Measurements from ENCODE around the gene MAPK8.
"Not testable (repeated sequence)": the region's sequence is repeated elsewhere in the genome, so short reads cannot be mapped to it uniquely, and the experiment has no call there.

MAPK8 gene

DNA sequence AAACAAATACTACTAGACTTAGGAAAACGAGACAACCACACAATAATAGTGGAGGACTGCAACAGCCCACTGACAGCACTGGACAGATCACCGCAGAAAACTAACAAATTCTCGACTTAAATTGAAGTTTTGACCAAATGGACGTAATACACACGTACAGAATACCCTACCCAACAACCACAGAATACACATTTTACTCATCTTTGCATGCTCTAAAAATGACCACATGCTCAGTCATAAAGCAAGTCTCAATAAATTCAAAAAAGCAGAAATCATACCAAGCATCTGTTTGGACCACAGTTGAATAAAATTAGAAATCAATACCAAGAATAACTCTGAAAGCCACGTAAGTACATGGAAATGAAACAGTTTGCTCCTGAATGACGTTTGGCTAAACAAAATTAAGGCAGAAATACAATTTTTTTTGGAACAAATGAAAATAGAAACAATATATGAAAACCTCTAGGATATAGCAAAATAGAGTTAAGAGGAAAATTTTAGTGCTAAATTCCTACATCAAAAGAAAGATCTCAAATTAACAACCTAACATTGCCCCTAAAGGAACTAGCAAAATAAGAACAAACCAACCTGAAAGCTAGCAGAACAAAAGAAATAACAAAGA is 30.6 kb downstream of the MAPK8 start:
- DNase-seq, result no peak

DNA sequence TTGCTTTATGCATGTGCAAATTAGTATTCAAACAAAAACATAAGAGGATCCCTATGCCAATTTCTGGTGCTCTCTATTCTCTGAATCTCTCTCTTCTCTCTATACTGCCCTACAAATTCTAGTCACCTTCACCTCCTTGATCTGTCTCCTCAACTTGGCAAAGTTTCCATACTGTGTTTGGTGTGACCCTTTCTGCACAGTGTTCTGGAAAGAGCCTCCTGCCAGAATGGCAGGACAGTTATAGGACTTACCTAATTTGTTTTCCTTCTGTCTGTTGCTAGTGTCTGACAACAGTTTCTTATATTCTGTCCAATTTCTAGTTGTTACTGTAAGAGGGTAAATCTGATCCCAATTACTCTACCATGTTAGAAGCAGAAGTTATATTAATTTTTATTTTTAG is 34.3 kb downstream of the MAPK8 start:
- DNase-seq, result no peak

DNA sequence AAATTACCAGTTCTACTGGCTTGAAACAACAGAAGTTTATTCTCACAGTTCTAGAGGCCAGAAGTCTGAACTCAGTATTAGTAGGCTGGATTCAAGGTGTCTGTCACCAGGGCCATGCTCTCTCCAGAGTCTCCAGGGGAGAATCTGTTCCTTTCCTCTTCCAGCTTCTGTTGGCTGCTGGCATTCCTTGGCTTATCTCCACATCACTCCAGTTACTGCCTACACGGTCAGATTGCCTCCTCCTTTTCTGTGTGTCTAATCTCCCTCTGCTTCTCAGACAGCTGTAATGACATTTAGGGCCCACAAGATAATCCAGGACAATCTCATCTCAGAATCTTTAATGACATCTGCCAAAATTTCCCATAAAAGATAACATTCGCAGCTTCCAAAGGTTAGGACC is 36.6 kb downstream of the MAPK8 start:
- no peak for DNase-seq

DNA sequence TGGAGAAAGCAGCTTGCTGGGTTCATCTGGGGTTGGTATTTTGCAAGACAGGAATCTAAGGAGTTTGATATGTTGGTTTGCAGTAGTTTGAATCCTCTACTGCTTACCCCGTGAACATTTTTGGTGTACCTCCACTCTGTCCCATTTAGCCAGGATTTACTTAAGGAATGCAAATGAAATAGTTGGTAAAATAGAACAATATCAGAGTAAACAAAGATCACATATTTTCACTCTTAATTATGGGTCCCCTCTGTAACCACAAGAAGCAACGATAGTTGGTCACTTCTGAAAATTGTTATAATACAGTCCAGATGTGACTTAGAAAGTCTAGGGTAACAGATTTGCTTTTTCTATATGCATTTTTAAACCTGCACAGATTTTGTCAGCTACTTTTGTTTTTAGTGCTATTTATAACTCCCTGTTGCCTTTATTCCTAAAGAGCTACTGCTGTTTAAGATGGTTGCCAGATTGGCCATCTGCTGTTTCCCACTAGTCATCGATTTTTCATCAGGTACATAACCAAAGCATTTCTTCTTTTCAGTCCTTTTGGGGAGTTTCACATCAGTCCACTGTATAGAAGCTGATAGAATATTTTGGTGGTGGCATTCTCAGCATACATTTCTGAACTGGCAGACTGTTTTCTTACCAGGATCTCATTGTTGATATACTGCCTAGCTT is 37.6 kb downstream of the MAPK8 start:
- no peak for DNase-seq

DNA sequence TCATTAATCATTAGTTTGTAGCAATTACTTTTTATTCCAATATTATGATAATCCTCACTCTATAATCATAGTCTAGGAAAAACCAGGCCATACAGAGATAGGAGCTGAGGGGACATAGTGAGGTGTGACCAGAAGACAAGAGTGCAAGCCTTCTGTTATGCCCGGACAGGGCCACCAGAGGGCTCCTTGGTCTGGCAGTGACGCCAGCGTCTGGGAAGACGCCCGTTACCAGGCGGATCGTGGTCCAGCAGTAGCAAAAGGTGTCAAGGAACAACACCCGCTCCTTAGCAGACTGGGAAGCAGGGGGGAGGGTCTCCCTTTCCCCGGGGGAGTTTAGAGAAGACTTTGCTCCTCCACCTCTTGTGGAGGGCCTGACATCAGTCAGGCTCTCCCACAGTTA is 39.8 kb downstream of the MAPK8 start:
- not testable (repeated sequence) for DNase-seq

DNA sequence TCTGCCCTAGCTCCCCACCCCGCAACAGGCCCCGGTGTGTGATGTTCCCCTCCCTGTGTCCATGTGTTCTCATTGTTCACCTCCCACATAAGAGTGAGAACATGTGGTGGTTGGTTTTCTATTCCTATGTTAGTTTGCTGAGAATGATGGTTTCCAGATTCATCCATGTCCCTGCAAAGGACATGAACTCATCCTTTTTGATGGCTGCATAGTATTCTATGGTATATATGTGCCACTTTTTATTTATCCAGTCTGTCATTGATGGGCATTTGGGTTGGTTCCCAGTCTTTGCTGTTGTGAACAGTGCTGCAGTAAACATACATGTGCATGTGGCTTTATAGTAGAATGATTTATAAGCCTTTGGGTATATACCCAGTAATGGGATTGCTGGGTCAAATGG is 41.1 kb downstream of the MAPK8 start:
- DNase-seq, result not testable (repeated sequence)

DNA sequence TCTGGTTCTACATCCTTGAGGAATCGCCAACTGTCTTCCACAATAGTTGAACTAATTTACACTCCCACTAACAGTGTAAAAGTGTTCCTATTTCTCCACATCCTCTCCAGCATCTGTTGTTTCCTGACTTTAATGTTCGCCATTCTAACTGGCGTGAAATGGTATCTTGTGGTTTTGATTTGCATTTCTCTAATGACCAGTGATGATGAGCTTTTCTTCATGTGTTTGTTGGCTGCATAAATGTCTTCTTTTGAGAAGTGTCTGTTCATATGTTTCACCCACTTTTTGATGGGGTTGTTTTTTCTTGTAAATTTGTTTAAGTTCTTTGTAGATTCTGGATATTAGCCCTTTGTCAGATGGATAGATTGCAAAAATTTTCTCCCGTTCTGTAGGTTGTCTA is 41.5 kb downstream of the MAPK8 start:
- DNase-seq, result not testable (repeated sequence)

DNA sequence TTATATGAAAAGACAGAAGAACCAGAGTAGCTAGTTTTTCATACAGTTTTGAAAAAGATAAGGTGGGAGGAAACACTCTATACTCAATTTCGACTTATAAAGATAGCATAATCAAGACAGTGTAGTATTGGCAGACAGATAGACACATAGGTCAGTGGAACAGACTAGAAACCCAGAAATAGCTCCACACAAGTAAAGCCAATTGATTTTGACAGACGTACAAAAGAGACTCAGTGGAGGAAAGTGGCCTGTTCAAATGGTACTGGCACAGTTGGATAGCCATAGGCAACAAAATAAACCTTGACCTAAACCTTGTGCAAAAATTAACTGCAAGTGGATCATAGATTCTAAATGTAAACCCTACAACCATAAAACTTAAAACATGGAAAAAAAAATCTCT is 46.8 kb downstream of the MAPK8 start:
- DNase-seq, result no peak

DNA sequence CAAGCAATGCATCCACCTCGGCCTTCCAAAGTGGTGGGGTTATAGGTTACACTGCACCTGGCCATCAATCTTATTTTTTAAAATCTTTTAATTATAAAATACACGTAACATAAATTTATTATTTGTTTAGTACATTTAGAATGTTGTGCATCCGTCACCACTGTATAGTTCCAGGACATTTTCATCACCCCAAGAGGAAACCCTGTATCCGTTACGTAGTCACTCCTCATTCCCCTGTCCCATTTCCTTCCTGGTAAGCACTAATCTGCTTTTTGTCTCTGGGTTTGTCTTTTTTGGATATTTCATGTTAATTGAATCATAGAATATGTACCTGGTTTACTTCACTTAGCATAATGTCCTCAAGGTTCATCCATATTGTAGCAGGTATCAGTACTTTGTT is 51.2 kb downstream of the MAPK8 start:
- no peak for DNase-seq

DNA sequence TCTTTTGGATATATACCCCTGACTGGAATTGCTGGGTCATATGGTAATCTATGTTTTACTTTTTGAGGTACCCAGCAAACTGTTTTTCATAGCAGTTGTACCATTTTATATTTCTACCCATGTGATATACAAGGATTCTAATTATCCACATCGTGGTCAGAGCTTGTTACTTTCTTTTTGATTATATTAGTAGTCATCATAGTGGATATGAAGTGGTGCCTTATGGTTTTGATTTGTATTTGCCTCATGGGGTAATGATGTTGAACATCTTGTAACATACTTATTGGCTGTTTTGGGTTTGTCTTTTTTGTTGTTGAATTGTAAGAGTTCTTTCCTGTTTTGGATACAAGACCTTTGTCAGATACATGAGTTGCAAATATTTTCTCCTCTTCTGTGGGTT is 51.7 kb downstream of the MAPK8 start:
- DNase-seq, result no peak

DNA sequence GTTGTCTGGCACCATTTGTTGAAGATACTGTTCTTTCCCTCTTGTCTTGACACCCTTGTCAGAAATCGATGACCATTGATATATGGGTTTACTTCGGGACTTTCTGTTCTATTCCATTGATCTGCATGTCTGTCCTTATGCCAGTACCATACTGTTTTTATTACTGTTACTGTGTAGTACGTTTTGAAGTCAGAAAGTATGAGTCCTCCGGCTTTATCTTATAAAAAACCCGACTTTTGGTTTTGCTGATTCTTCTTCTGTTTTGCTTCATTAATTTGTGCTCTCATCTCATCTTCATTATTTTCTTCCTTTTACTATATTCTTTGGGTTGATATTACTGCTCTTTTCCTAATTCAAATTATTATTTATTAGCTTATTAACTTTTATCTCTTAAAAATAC is 52.4 kb downstream of the MAPK8 start:
- DNase-seq, result no peak

DNA sequence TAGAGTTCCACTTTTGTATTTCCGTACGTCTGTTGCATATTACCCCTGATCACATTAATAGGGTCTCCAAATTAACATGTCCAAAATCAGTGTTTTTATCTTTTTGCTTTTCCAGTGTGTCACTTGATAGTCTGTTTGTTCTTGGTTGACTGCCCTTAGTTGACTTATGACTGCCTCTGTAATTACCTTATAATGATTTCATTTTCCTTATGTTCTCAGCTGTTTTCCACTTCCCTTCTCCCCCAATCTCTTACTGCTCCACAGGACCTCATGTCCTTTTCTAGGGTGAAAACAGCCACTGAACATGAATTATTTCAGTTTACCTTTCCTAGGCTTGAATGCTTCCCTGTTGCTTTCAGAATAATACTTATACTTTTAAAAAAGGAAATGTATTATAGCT is 54.7 kb downstream of the MAPK8 start:
- DNase-seq, result no peak

DNA sequence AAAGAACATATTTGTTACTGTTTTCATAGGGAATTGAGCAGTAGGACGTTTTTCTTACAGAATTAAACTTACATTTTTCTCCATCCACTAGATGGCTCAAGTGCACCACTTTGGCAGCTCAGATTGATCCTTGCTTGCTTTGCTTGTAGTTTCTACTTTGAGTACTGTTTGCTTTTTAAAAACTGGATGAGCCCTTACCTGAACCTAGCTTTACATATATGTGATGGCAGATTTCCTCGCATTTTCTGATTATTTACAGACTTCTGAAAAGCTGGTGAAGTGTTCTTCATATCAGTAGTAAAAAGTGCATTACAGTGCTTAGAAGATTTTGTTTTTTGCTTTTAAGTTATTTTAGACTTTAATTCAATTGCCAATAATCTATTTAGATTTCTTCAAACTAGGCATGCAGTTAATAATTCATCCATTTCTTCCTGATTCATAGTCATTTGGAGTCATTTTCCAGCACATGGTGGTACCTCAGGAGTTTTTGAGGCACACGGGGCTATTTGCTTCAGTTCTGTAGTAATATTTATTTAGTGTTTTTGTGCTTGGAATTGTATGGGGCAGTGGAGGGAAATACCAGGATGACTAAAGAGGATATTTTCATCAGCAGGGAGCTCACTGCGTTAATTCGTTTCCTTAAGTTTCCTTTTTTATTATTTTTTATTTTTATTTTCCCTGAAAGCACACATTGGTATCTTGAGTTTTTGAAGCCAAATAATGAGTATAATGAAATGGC is 57.3 kb downstream of the MAPK8 start:
- DNase-seq, result peak; percentile 78

DNA sequence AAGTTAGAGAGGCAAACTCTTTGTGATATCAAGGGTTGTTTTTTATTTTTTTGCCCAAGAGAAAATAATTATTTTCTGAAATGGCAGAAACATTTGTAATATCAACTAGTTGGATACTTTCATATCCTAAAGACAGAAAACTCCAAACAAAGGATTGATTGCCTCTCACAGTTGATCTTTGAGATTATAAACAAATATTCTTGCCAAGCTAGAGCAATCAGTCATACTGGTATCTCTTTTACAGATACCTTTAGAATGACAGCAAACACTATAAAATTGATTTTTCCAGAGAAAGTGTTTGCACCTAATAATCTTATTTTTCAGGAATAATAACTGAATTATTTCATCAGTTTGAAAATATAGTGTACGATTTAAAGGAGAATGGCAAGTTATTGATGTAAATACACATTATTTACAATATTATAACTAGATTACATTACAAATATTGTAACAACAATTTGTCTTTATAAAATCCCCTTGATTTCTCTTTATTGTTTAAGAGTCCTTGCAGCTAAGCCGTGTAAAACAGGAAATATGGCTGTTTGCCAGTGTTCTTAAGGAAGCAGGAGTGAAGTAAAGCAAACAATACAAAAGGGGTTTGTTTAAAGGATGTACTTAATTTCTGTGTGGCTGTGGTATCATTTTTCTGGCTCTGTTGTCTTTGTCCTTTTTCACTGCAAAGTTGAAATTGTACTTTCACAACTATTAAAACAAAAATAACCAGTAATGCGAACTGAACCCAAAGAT is 58.4 kb downstream of the MAPK8 start:
- DNase-seq, result peak; percentile 58

DNA sequence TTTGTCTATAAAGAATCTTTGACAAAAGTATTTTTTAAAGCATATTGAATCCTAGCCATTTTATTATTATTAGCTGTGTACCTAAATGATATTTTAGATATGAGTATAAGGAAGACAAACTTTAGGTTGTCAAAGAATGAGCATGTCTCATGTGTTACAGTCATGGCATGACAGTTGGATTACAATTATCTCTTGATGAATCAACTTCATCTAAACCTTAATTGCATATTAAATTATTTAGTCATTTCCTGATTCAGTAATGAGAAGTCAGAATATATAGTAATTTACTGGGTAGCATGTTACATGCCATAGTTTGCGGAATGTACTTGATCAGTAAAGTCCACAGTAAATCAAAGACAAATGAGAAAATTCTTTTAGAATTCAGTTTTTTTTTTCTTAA is 59.2 kb downstream of the MAPK8 start:
- no peak for DNase-seq

DNA sequence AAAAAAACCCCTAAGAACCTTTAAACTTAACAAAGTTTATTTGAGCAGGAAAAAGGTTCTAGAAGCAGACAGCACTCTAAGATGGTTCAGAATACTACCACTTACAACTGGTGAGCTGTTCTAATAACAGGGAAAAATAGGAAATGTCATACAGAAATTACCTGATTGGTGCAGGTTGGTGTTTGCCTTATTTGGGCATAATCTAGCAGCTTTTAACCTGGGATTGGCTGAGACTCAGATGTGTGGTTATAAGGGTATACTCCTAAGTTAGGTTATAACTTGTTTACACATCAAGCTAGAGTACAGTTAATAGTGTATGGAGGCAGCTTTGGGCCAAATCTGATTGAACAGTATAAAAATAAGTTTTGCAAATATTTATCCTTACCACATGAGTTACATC is 59.8 kb downstream of the MAPK8 start:
- DNase-seq, result no peak

DNA sequence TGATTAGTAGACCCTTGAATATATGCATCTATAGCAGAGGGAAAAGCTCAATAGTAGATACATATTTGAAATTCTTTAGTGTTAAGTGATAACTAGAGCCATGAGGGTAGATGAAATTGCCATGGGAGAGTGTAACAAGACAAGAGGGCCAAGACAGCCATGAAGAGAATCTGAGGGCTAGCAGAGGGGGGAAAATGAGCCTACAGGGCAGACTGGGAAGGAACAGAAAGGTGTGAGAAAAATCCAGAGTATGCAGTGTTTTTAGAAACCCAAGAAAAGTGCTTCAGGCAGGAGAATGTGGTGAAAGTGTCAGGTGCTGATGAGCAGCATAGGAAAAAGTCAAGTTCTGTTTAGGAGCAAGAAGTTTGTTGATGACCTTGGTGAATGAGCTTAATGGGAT is 63.0 kb downstream of the MAPK8 start:
- no peak for DNase-seq

DNA sequence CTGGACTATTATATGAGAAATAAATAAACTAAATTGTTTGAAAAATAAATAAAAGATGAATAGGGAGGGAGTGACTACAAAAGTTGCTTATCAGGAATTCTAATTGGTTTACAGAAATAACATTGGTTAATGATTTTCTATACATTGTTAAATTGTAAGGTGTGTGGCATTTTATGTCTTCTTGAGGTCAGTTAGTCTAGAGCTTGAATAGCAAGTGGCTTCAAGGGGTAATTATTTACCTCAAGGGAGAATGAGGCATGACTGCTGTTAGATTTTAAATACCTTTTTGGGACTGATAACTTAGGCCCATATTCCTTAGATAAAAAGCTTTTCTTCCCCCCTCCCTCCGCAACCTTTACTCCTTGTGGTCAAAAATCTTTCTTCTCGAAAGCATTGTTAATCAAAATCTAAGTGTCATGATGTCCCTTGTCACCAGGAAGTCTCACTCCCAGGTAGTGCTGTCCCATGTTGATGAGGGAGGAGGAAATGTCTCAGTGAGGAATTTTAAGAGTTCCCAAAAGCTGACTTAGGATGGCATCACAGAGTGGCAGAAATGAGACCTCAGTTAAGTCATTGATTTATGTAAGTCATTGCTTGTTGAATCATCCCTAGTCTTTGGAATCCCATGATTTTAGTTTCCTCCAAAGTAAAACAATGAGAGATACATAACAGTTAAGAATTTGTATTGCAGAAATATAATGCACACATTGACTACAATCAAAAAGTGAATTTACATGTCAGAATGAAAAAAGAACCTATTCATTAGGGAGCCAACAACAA is 71.5 kb downstream of the MAPK8 start:
- no peak for DNase-seq

DNA sequence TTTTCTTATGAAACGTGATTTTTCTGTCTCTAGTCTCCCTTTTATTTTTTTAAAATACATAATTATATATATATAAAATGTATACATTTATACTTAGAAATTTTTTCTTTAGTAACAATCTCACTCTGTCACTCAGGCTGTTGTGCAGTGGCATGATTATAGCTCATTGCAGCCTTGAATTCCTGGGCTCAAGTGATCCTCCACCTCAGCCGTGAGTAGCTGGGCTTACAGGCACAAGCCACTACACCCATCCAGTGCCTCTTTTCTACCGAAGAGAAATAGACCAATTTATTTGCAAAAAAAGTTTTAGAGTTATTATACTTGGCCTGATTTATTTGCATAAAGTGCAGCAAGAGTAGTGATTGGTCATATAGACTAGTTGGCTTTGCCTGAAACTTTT is 72.2 kb downstream of the MAPK8 start:
- DNase-seq, result no peak

DNA sequence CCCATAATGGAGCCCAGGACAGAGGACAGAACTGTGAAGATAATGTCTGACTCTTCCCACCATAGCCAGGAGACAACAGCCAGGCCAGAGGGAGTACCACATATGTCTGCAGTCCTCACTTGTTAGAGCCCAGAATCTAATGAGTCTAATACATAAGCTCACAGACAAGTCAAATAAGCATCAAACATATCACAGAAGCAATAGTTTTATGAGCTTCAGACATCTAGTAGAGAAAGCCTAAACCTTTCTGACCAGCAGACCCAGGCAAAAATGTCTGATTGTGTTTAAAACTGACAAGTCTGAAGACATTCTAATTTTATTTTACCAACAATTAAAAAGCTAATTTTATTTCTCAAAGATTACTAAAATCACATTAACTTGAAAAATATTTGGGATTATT is 75.5 kb downstream of the MAPK8 start:
- DNase-seq, result no peak

DNA sequence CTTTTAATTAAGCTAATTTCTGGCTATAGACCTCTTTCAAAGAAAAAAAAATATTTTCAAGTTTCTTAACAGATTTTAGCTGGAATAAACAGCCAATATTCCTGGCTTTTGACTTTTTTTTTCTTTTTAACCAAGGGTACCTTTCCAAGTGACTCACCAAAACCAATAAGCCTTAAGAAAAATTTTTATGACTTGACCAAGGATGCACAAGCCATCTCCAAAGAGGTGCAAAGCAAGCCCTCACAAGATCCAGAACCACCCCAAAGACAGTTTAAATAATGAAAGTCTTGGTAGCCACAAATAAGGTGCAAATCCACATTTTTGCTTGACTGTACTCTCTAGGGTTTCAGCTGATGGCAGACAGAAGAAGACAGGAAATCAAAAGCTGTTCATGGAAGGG is 76.5 kb downstream of the MAPK8 start:
- DNase-seq, result no peak

DNA sequence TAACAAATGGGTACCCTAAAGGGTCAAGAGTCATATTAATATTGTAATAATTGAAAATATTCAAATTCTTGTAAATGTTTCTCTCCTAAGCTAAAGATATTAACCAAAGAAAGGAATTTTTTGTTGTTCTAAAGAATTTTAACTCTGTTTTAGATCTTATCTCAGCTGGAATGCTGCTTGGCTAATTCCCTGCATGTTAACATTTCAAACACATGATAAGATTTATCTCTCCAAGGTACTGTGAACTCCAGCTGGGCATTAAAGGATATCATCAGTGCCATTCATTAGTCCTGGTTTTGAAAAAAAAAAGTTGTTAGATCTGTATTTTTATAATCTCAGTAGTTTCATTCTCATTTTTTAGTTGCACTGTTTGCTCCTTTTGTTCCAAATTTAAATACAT is 76.9 kb downstream of the MAPK8 start:
- no peak for DNase-seq

DNA sequence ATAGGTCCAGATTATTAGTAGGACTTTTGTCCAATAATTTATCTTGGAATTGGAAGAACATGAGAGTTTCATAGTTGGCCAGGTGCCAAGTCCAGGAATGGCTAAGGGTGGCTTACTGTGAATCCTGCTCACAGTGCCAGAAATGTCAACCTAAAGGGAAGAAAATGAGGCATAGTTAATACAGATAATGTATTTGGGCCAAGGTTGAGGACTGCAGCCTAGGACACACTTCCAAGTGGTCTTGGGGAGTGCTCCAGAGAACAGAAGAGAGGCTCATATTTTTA is 78.2 kb downstream of the MAPK8 start:
- no peak for DNase-seq

Measured in suppressor macrophage treated with lipopolysaccharide for 4 hours (primary cell).